Adrenal gland (tissue), 12 donors: Measurements from ENCODE around the gene RNF151. TPM values are rescaled to one million over a fixed set of nuclear protein-coding genes. Genes with fewer than 3 reads are reported as not detected.
A peak's percentile ranks its signal among the peaks of the same experiment; 100 is the strongest.
"Not testable (repeated sequence)": the region's sequence is repeated elsewhere in the genome, so short reads cannot be mapped to it uniquely, and the experiment has no call there.

Experiments used
- DNase-seq, 7 donors: peaks; one replicate each; pipeline ENCODE4 v3.0.0-alpha.2; 2019 to 2020
- H3K27ac ChIP-seq, 5 donors: fragments of 200-600 bp; sonication (generic) in 4 of 5; 1 replicate in 3 of 5; 2 replicates in 2 of 5; pipeline versions ENCODE4 v1.5.1 to v1.8.0; 2016 to 2020; ENCODE audit warnings: mild to moderate bottlenecking in 1 of 5
- H3K27me3 ChIP-seq: fragments of 200-600 bp; 2 replicates; pipeline ENCODE4 v1.8.0; 2021
- H3K36me3 ChIP-seq, 2 donors: fragments of 200-600 bp; replicated peaks in 1 of 2; 1 replicate in 1 of 2; 2 replicates in 1 of 2; pipeline versions ENCODE4 v1.5.1 to v1.8.0; 2018 to 2022
- H3K4me1 ChIP-seq, 2 donors: fragments of 200-600 bp; replicated peaks in 1 of 2; 1 replicate in 1 of 2; 2 replicates in 1 of 2; pipeline versions ENCODE4 v1.5.1 to v1.8.0; 2018 to 2021
- H3K4me3 ChIP-seq, 4 donors: fragments of 200-600 bp; sonication (generic) in 3 of 4; one replicate each; pipeline ENCODE4 v1.5.1; 2016 to 2018
- H3K9me3 ChIP-seq, 3 donors: fragments of 200-600 bp; sonication (generic) in 1 of 3; replicated peaks in 1 of 3; 1 replicate in 2 of 3; 2 replicates in 1 of 3; pipeline versions ENCODE4 v1.5.1 to v1.8.0; 2016 to 2021
- CTCF ChIP-seq, 6 experiments: fragments of 450-650 bp in 4 of 6; fragments of 200-600 bp in 2 of 6; sonication (generic) in 1 of 6; IDR thresholded peaks; 1 replicate in 5 of 6; 2 replicates in 1 of 6; pipeline versions ENCODE4 v1.5.1 to v1.8.0; 2016 to 2021; ENCODE audit warnings: antibody characterized with exemption in 6 of 6, mild to moderate bottlenecking in 2 of 6, moderate library complexity in 1 of 6
- POLR2A ChIP-seq, 2 donors: fragments of 450-650 bp; IDR thresholded peaks; one replicate each; pipeline ENCODE4 v1.6.1; 2017; ENCODE audit warnings: antibody characterized with exemption in 2 of 2, mild to moderate bottlenecking in 2 of 2, moderate library complexity in 1 of 2
- WGBS, 4 donors: extraction: QIAGEN DNeasy Blood & Tissue Kit in 2 of 4; methylation state at CpG; one replicate each; pipeline versions ENCODE4 v1.1.5 to v1.1.7; 2013 to 2017; 5-methylcytosine and 5-hydroxymethylcytosine counted together
- intact Hi-C, 2 donors: fragments of 100-400 bp; cut with DNase I; formaldehyde crosslinking; loops; one replicate each; pipeline versions ENCODE4 v1.14.1 to v1.15.0; 2022 to 2023
- polyA plus RNA-seq, 3 donors: library from polyadenylated mRNA; stranded (reverse); fragments of 200-250 nt in 2 of 3; fragments of 350-450 nt in 1 of 3; fragmentation: Illumina TruSeq in 1 of 3; extraction: RNeasy Lipid Tissue Mini Kit (QIAGEN cat#74804) in 1 of 3; gene quantifications; one replicate each; pipeline ENCODE4 v1.2.3, GENCODE V29; 2013 to 2014
- total RNA-seq, 9 donors: library from RNA; depleted of rRNA in 4 of 9; stranded (reverse); fragments of >200 nt in 4 of 9; fragments of 120-200 nt in 1 of 9; fragmentation: NEBNext Ultra II Directional in 1 of 9; extraction: Animal tissue kit (Norgen Biotek cat#: 25700) in 1 of 9; gene quantifications; one replicate each; pipeline versions ENCODE4 v1.1.0 to v1.2.4, GENCODE V29; 2013 to 2023
- donor health status: healthy with polysubstance abuse.
- donor health status: Bipolar disorder and iron deficiency.
- donor health status: DM: yes; HTN: yes; CAD: no.
- donor health status: DM: no; HTN: no; CAD: no.
- donor health status: DM: no; HTN: no; CAD: no.
- donor health status: DM: yes; HTN: yes; CAD: no.

RNF151 gene
- total and polyA plus RNA-seq, 12 donors: 0.20 to 0.64 (median 0.47) TPM; not detected in 9

GRCh38 chr16:2009791-2010510, 43.3 kb downstream of the RNF151 start, which contains the start of gene ZNF598:
Gene ZNF598 (minus strand): TSS chr16:2009821.
- Histone ChIP-seq H3K27ac (peak within 1 kb of the TSS; percentile 62 to 87 (median 84)), H3K4me1 (peaks cover 24 to 34% of the 10 kb centered on the region in 2 donors), H3K9me3 (no peaks in the 10 kb centered on the region), H3K27me3 (no peaks in the 10 kb centered on the region), H3K36me3 (no peaks in the 10 kb centered on the region), H3K4me3 (peak within 1 kb of the TSS; percentile 42 to 94 (median 84))
- TF ChIP-seq CTCF (IDR thresholded peaks at IDR 0.05) (peak in 1 of 6 experiments; percentile 5), POLR2A (IDR thresholded peaks at IDR 0.05) (peak; percentile 78 to 87)
- DNase-seq: peak; percentile 75 to 85 (median 79)
- intact Hi-C loops: loop anchor here in 1 of 2 donors (5.0 kb wide), 1 partner anchor 142 kb away; no protein-coding TSS in a partner anchor
- 3 to 14% (median 5%) methylated on average over 7 to 52 of the region's 52 CpGs for WGBS, 4 donors

- H3K9me3 ChIP-seq, intact Hi-C loops, DNase-seq, H3K36me3 ChIP-seq, H3K4me3 ChIP-seq, H3K27ac ChIP-seq, H3K27me3 ChIP-seq: not testable (repeated sequence)
- WGBS, 4 donors: 77 to 93% (median 86%) methylated on average over 9 of the region's 9 CpGs
- peaks cover 24 to 27% of the 10 kb centered on the region in 2 donors for H3K4me1 ChIP-seq
These were observed 45.1 kb downstream of the RNF151 start for GRCh38 chr16:2011726-2012125.

- Histone ChIP-seq H3K27ac (no peak overlapping the region), H3K4me3 (no peak overlapping the region), H3K27me3 (no peaks in the 10 kb centered on the region), H3K4me1 (peaks cover 12 to 13% of the 10 kb centered on the region in 2 donors), H3K36me3 (no peaks in the 10 kb centered on the region), H3K9me3 (no peaks in the 10 kb centered on the region)
- no peak for TF ChIP-seq POLR2A (IDR thresholded peaks at IDR 0.05)
- intact Hi-C loops: no loop called here
- DNase-seq: no peak
- WGBS, 4 donors: 81 to 90% (median 88%) methylated on average over 12 to 15 of the region's 15 CpGs
These were observed 46.9 kb downstream of the RNF151 start for GRCh38 chr16:2013527-2013926.

GRCh38 chr16:2015117-2015946, 48.7 kb downstream of the RNF151 start:
- Histone ChIP-seq H3K4me1 (peaks cover 2 to 4% of the 10 kb centered on the region in 2 donors), H3K9me3 (no peaks in the 10 kb centered on the region), H3K27me3 (peaks cover 15% of the 10 kb centered on the region), H3K36me3 (no peaks in the 10 kb centered on the region), H3K4me3 (no peak overlapping the region), H3K27ac (no peak overlapping the region)
- WGBS, 4 donors: 77 to 87% (median 78%) methylated on average over 23 to 24 of the region's 24 CpGs
- intact Hi-C loops: no loop called here
- no peak for DNase-seq
- TF ChIP-seq POLR2A (IDR thresholded peaks at IDR 0.05) (no peak), CTCF (IDR thresholded peaks at IDR 0.05) (no peak)

- no peaks in the 10 kb centered on the region for H3K36me3 ChIP-seq
- 72 to 84% (median 82%) methylated on average over 7 of the region's 7 CpGs for WGBS, 4 donors
- no peak for DNase-seq
- no peak overlapping the region for H3K4me3 ChIP-seq
- peaks cover 17% of the 10 kb centered on the region for H3K27me3 ChIP-seq
- intact Hi-C loops: no loop called here
- H3K27ac ChIP-seq: no peak overlapping the region
- TF ChIP-seq POLR2A (IDR thresholded peaks at IDR 0.05): no peak
- no peak for TF ChIP-seq CTCF (IDR thresholded peaks at IDR 0.05)
- no peaks in the 10 kb centered on the region for H3K4me1 ChIP-seq
- no peaks in the 10 kb centered on the region for H3K9me3 ChIP-seq
These were observed 49.2 kb downstream of the RNF151 start for GRCh38 chr16:2015947-2016208.
